Measurements from ENCODE around the gene ZNF471. TPM values are rescaled to one million over a fixed set of nuclear protein-coding genes. Genes with fewer than 3 reads are reported as not detected.

Gene ZNF471
- total RNA-seq, 6 donors from 2014 or later = 2.6 to 7.3 (median 4.4) TPM

- ATAC-seq (ENCODE audit: low FRiP score in 2 of 2) (no peak), DNase-seq (no peak)
- 77 to 86% methylated on average over 4 of the region's 4 CpGs for WGBS, 2 donors
- TF ChIP-seq EP300 (IDR thresholded peaks at IDR 0.05) (no peak), POLR2A (IDR thresholded peaks at IDR 0.05) (no peak), POLR2AphosphoS5 (IDR thresholded peaks at IDR 0.05) (no peak), CTCF (IDR thresholded peaks at IDR 0.05) (no peak)
- peaks cover 2 to 41% (median 4%) of the 10 kb centered on the region in 4 donors for H3K36me3 ChIP-seq
- H3K9me3 ChIP-seq = peaks cover 92 to 100% (median 98%) of the 10 kb centered on the region in 4 donors
- H3K27ac ChIP-seq = no peak overlapping the region
- H3K4me1 ChIP-seq = no peaks in the 10 kb centered on the region
- no peak overlapping the region for H3K4me3 ChIP-seq
- H3K27me3 ChIP-seq = no peaks in the 10 kb centered on the region
These were observed 17.7 kb downstream of the ZNF471 start for GRCh38 chr19:56525214-56525860.

- H3K27me3 ChIP-seq = no peaks in the 10 kb centered on the region
- H3K36me3 ChIP-seq = peaks cover 0 to 20% (median 3%) of the 10 kb centered on the region in 4 donors
- H3K27ac ChIP-seq = peak overlapping the region in 1 of 4 donors; percentile 97
- ATAC-seq (ENCODE audit: low FRiP score in 2 of 2) (no peak), DNase-seq (no peak)
- H3K4me3 ChIP-seq = peak overlapping the region in 2 of 4 donors; percentile 67 to 94
- no peak for TF ChIP-seq POLR2A (IDR thresholded peaks at IDR 0.05)
- H3K9me3 ChIP-seq = peaks cover 16 to 84% (median 65%) of the 10 kb centered on the region in 4 donors
- WGBS, 2 donors = 92 to 96% methylated on average over 3 of the region's 3 CpGs
- peaks cover 6 to 18% (median 11%) of the 10 kb centered on the region in 4 donors for H3K4me1 ChIP-seq
These were observed 29.8 kb downstream of the ZNF471 start for GRCh38 chr19:56537442-56537841.

- Histone ChIP-seq H3K27me3 (no peaks in the 10 kb centered on the region), H3K27ac (peak overlapping the region; percentile 81 to 97 (median 92)), H3K4me3 (peak overlapping the region; percentile 62 to 94 (median 74)), H3K36me3 (peaks cover 0 to 24% (median 5%) of the 10 kb centered on the region in 4 donors), H3K4me1 (peaks cover 6 to 18% (median 11%) of the 10 kb centered on the region in 4 donors), H3K9me3 (peaks cover 18 to 80% (median 64%) of the 10 kb centered on the region in 4 donors)
- WGBS, 2 donors = 0 to 3% methylated on average over 25 to 27 of the region's 46 CpGs
- TF ChIP-seq POLR2A (IDR thresholded peaks at IDR 0.05) (peak in 2 of 4 donors; percentile 14 to 30), EP300 (IDR thresholded peaks at IDR 0.05) (no peak), CTCF (IDR thresholded peaks at IDR 0.05) (peak in 4 of 6 experiments; percentile 8 to 62 (median 40)), POLR2AphosphoS5 (IDR thresholded peaks at IDR 0.05) (peak; percentile 50 to 53)
- ATAC-seq (ENCODE audit: low FRiP score in 2 of 2) = peak; percentile 97 to 98
- peak; percentile 83 to 98 for DNase-seq
These were observed 30.7 kb downstream of the ZNF471 start for GRCh38 chr19:56538254-56538760.

- peak; percentile 72 to 76 for ATAC-seq (ENCODE audit: low FRiP score in 2 of 2)
- peaks cover 0 to 28% (median 5%) of the 10 kb centered on the region in 4 donors for H3K36me3 ChIP-seq
- peak in 1 of 4 donors; percentile 23 for TF ChIP-seq POLR2A (IDR thresholded peaks at IDR 0.05)
- no peak for TF ChIP-seq CTCF (IDR thresholded peaks at IDR 0.05)
- H3K27ac ChIP-seq = peak within 1 kb of the TSS; percentile 81 to 97 (median 92)
- H3K9me3 ChIP-seq = peaks cover 18 to 80% (median 64%) of the 10 kb centered on the region in 4 donors
- DNase-seq = peak; percentile 75 to 96
- no peaks in the 10 kb centered on the region for H3K27me3 ChIP-seq
- peaks cover 6 to 18% (median 11%) of the 10 kb centered on the region in 4 donors for H3K4me1 ChIP-seq
- 0% methylated on average over 2 to 3 of the region's 65 CpGs for WGBS, 2 donors
- peak within 1 kb of the TSS; percentile 65 to 94 (median 74) for H3K4me3 ChIP-seq
These were observed 31.2 kb downstream of the ZNF471 start, which contains the start of gene ZFP28 for GRCh38 chr19:56538761-56539263. TSS of gene ZFP28 (plus strand) at chr19:56538948. CDS start at chr19:56539019, 71 bp downstream.

- Histone ChIP-seq H3K4me3 (no peak overlapping the region), H3K27me3 (no peaks in the 10 kb centered on the region), H3K9me3 (peaks cover 43 to 89% (median 72%) of the 10 kb centered on the region in 4 donors), H3K27ac (no peak overlapping the region), H3K36me3 (peaks cover 2 to 63% (median 36%) of the 10 kb centered on the region in 4 donors), H3K4me1 (peaks cover 3 to 12% (median 8%) of the 10 kb centered on the region in 4 donors)
- 93 to 97% methylated on average over 2 of the region's 2 CpGs for WGBS, 2 donors
- TF ChIP-seq EP300 (IDR thresholded peaks at IDR 0.05) (no peak), POLR2AphosphoS5 (IDR thresholded peaks at IDR 0.05) (no peak), CTCF (IDR thresholded peaks at IDR 0.05) (no peak), POLR2A (IDR thresholded peaks at IDR 0.05) (no peak)
- ATAC-seq (ENCODE audit: low FRiP score in 2 of 2) = no peak
- no peak for DNase-seq
These were observed 36.1 kb downstream of the ZNF471 start for GRCh38 chr19:56543776-56544175.
